NT2/D1 (cell line): ENCODE measurements around the gene ST3GAL4.
"Not testable (repeated sequence)": the region's sequence is repeated elsewhere in the genome, so short reads cannot be mapped to it uniquely, and the experiment has no call there.

Experiments used
- SUZ12 ChIP-seq: IDR thresholded peaks from 2 replicates; pipeline ENCODE4 v1.6.1; 2011; ENCODE audit not compliant: insufficient read length, insufficient read depth; ENCODE audit errors: extremely low read depth
- YY1 ChIP-seq: IDR thresholded peaks from 2 replicates; pipeline ENCODE4 v1.6.1; 2011; ENCODE audit not compliant: insufficient read length, insufficient read depth

DNA sequence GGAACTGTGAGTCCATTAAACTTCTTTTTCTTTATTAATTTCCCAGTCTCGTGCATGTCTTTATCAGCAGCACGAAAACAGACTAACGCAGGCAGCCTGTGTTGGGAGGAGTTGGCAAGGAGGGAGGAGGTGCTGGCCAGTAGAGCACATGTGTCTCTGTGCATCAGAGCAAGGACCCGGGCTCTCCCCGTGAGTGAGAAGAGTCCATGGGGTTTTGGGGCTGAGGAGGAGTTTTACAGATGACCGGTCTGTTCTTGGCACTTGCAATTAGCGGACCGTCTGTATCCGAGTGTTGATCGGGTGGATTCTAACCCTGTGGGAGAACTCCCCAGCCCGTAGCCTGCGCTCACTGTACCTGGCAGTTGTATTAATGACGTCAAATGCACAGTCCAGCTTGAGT lies 40.3 kb downstream of the ST3GAL4 start:
- not testable (repeated sequence) for TF ChIP-seq YY1, SUZ12
